ENCODE measurements around the gene SH2D6.

GRCh38 chr2:85385746-85386145 is 32.8 kb upstream of the SH2D6 start:
- TF ChIP-seq GABPA (IDR thresholded peaks at IDR 0.05; ENCODE audit: low read depth) (no peak), CTCF (IDR thresholded peaks at IDR 0.05; ENCODE audit: insufficient read depth, low read length) (no peak), POLR2AphosphoS5 (IDR thresholded peaks at IDR 0.05; ENCODE audit: low read depth) (no peak), REST (IDR thresholded peaks at IDR 0.05; ENCODE audit: insufficient replicate concordance, low read depth) (no peak), SPI1 (IDR thresholded peaks at IDR 0.05; ENCODE audit: borderline replicate concordance, low read depth) (no peak)
